ENCODE results near the gene PECR. TPM values are rescaled to one million over a fixed set of nuclear protein-coding genes. Genes with fewer than 3 reads are reported as not detected.

PECR gene
- total and polyA plus RNA-seq, 4 donors: 31.8 to 152 (median 65.5) TPM

DNA sequence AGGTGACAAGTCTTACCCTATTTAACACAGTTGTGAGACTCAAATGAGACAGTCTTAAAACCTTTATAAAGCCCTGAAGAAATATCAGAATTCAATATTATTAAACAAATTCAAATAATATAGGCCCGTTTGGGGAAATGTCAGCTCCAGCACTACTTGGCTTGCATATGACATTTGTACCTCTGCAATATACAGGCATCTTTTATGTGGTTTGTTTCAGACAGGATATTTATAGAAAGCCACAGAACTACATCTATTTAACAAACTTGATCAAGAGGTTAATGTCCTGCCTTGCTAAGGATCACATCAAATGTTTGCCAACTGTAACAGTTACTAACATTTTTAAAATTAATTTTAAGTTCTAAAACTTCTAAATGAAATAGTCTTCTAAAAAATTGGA lies 65.0 kb downstream of the PECR start:
- Histone ChIP-seq H3K9me3 (ENCODE audit: control insufficient read depth in 4 of 4, low read length in 3 of 4) (no peaks in the 10 kb centered on the region), H3K27me3 (ENCODE audit: control insufficient read depth in 4 of 4, insufficient read depth in 4 of 4, low read length in 3 of 4) (no peaks in the 10 kb centered on the region), H3K9ac (ENCODE audit: low read depth in 1 of 2, low read length in 2 of 2) (no peak overlapping the region), H3K4me3 (ENCODE audit: low read depth in 1 of 3, low read length in 3 of 3) (no peak overlapping the region), H3K36me3 (ENCODE audit: control insufficient read depth in 4 of 4, insufficient read depth in 3 of 4, low read depth in 1 of 4, low read length in 3 of 4) (peaks cover 0 to 14% (median 5%) of the 10 kb centered on the region in 4 donors), H3K4me1 (ENCODE audit: control insufficient read depth in 4 of 4, insufficient read depth in 4 of 4, low read length in 3 of 4) (peaks cover 5 to 22% (median 14%) of the 10 kb centered on the region in 4 donors), H3K27ac (ENCODE audit: low read depth in 1 of 2, low read length in 2 of 2) (no peak overlapping the region)
- WGBS: 71% methylated on average over 1 of the region's 1 CpG
- TF ChIP-seq FOXA2 (IDR thresholded peaks at IDR 0.05): no peak
- TF ChIP-seq EGR1 (IDR thresholded peaks at IDR 0.05; ENCODE audit: low read depth in 2 of 2): no peak
- TF ChIP-seq HNF4G (IDR thresholded peaks at IDR 0.05): no peak
- DNase-seq (ENCODE audit: low spot score): no peak

DNA sequence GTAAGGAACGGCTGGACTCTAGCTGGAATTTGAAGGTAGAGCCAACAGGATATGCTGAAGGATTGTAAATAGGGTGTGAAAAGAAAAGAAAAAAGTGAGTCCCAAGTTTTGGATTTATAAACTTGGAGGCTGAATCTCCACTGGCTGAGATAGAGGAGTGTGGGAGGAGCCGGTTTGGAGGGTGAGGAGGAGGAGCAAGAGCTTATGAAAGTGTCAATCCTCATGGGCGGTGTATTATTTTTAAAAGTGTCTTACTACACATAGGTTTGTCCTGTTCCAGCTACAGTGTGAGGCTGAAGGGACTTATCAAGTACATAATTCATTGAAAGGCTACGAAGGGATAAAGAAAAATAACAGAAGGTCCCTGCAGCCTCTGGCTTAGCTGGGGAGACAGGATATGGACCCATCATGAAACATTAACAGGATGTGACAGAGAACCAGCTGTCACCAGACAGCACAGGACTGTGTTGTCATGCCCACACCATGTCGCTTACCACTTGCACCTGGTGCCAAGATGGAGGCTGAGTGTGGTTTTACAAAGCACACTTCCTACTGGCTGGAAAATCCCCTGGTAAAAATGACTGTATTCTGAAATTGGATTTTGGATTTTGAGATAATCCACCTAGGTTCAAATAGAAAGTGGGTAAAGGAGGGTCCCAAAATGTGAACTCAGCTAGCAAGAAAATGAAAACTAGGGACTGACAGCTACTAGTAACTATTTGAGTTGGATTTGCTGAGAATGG lies 65.7 kb downstream of the PECR start:
- Histone ChIP-seq H3K27ac (ENCODE audit: low read depth in 1 of 2, low read length in 2 of 2) (peak overlapping the region in 1 of 2 donors; percentile 25), H3K36me3 (ENCODE audit: control insufficient read depth in 4 of 4, insufficient read depth in 3 of 4, low read depth in 1 of 4, low read length in 3 of 4) (peaks cover 0 to 10% (median 5%) of the 10 kb centered on the region in 4 donors), H3K4me1 (ENCODE audit: control insufficient read depth in 4 of 4, insufficient read depth in 4 of 4, low read length in 3 of 4) (peaks cover 5 to 22% (median 14%) of the 10 kb centered on the region in 4 donors), H3K27me3 (ENCODE audit: control insufficient read depth in 4 of 4, insufficient read depth in 4 of 4, low read length in 3 of 4) (no peaks in the 10 kb centered on the region), H3K9me3 (ENCODE audit: control insufficient read depth in 4 of 4, low read length in 3 of 4) (no peaks in the 10 kb centered on the region), H3K9ac (ENCODE audit: low read depth in 1 of 2, low read length in 2 of 2) (no peak overlapping the region), H3K4me3 (ENCODE audit: low read depth in 1 of 3, low read length in 3 of 3) (no peak overlapping the region)
- TF ChIP-seq TAF1 (conservative IDR thresholded peaks at IDR 0.05) (no peak), GABPA (IDR thresholded peaks at IDR 0.05 in 1 of 2, conservative IDR thresholded peaks at IDR 0.05 in 1 of 2) (no peak), FOXA1 (IDR thresholded peaks at IDR 0.05) (no peak), HNF4G (IDR thresholded peaks at IDR 0.05) (no peak), YY1 (IDR thresholded peaks at IDR 0.05) (no peak)
- TF ChIP-seq, protein P1, sequence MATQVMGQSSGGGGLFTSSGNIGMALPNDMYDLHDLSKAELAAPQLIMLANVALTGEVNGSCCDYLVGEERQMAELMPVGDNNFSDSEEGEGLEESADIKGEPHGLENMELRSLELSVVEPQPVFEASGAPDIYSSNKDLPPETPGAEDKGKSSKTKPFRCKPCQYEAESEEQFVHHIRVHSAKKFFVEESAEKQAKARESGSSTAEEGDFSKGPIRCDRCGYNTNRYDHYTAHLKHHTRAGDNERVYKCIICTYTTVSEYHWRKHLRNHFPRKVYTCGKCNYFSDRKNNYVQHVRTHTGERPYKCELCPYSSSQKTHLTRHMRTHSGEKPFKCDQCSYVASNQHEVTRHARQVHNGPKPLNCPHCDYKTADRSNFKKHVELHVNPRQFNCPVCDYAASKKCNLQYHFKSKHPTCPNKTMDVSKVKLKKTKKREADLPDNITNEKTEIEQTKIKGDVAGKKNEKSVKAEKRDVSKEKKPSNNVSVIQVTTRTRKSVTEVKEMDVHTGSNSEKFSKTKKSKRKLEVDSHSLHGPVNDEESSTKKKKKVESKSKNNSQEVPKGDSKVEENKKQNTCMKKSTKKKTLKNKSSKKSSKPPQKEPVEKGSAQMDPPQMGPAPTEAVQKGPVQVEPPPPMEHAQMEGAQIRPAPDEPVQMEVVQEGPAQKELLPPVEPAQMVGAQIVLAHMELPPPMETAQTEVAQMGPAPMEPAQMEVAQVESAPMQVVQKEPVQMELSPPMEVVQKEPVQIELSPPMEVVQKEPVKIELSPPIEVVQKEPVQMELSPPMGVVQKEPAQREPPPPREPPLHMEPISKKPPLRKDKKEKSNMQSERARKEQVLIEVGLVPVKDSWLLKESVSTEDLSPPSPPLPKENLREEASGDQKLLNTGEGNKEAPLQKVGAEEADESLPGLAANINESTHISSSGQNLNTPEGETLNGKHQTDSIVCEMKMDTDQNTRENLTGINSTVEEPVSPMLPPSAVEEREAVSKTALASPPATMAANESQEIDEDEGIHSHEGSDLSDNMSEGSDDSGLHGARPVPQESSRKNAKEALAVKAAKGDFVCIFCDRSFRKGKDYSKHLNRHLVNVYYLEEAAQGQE (IDR thresholded peaks at IDR 0.05): no peak
- DNase-seq (ENCODE audit: low spot score): no peak
- 80% methylated on average over 5 of the region's 5 CpGs for WGBS

GRCh38 chr2:216014986-216015385 lies 66.6 kb downstream of the PECR start:
- no peaks in the 10 kb centered on the region for H3K27me3 ChIP-seq (ENCODE audit: control insufficient read depth in 4 of 4, insufficient read depth in 4 of 4, low read length in 3 of 4)
- no peak overlapping the region for H3K9ac ChIP-seq (ENCODE audit: low read depth in 1 of 2, low read length in 2 of 2)
- H3K4me3 ChIP-seq (ENCODE audit: low read depth in 1 of 3, low read length in 3 of 3): no peak overlapping the region
- 94% methylated on average over 23 of the region's 23 CpGs for WGBS
- H3K9me3 ChIP-seq (ENCODE audit: control insufficient read depth in 4 of 4, low read length in 3 of 4): no peaks in the 10 kb centered on the region
- H3K27ac ChIP-seq (ENCODE audit: low read depth in 1 of 2, low read length in 2 of 2): no peak overlapping the region
- H3K4me1 ChIP-seq (ENCODE audit: control insufficient read depth in 4 of 4, insufficient read depth in 4 of 4, low read length in 3 of 4): peaks cover 5 to 22% (median 14%) of the 10 kb centered on the region in 4 donors
- DNase-seq (ENCODE audit: low spot score): no peak
- peaks cover 0 to 10% (median 5%) of the 10 kb centered on the region in 4 donors for H3K36me3 ChIP-seq (ENCODE audit: control insufficient read depth in 4 of 4, insufficient read depth in 3 of 4, low read depth in 1 of 4, low read length in 3 of 4)
- no peak for TF ChIP-seq JUND (IDR thresholded peaks at IDR 0.05)
- TF ChIP-seq, protein P1 (IDR thresholded peaks at IDR 0.05): no peak
- no peak for TF ChIP-seq SP1 (IDR thresholded peaks at IDR 0.05)
- no peak for TF ChIP-seq ATF3 (IDR thresholded peaks at IDR 0.05)
- TF ChIP-seq NR2F2 (IDR thresholded peaks at IDR 0.05): no peak
- TF ChIP-seq HNF4G (IDR thresholded peaks at IDR 0.05): no peak
- TF ChIP-seq FOXA2 (IDR thresholded peaks at IDR 0.05): no peak
- no peak for TF ChIP-seq ZBTB33 (IDR thresholded peaks at IDR 0.05)
- TF ChIP-seq FOXA1 (IDR thresholded peaks at IDR 0.05): no peak
- TF ChIP-seq CTCF (IDR thresholded peaks at IDR 0.05; ENCODE audit: low read depth, low read length, missing input control): no peak
- no peak for TF ChIP-seq RXRA (IDR thresholded peaks at IDR 0.05)
- TF ChIP-seq YY1 (IDR thresholded peaks at IDR 0.05): no peak

Data from liver (tissue), 9 donors.